GM12878 (cell line): Measurements from ENCODE around the gene SDR9C7. TPM values are rescaled to one million over a fixed set of nuclear protein-coding genes. Genes with fewer than 3 reads are reported as not detected.

Source experiments
- BRCA1 ChIP-seq: IDR thresholded peaks from 2 replicates; pipeline ENCODE4 v1.6.1; 2011; ENCODE audit warnings: low read depth, low read length, improper control_type of control experiment
- CEBPZ ChIP-seq: fragments of 150-350 bp; IDR thresholded peaks from 2 replicates; pipeline ENCODE4 v1.6.1; 2016; ENCODE audit warnings: low read depth, low read length
- CREM ChIP-seq: IDR thresholded peaks from 2 replicates; pipeline ENCODE4 v1.6.1; 2014; ENCODE audit warnings: antibody characterized with exemption, low read depth
- HCFC1 ChIP-seq: fragments of 150-350 bp; IDR thresholded peaks from 2 replicates; pipeline ENCODE4 v1.6.1; 2014; ENCODE audit warnings: low read length
- KAT2A ChIP-seq: conservative IDR thresholded peaks from 2 replicates; pipeline ENCODE4 v1.6.1; 2011; ENCODE audit warnings: low read depth, low read length; ENCODE audit not compliant: control insufficient read depth
- RB1 ChIP-seq: fragments of 450-650 bp; formaldehyde crosslinking; IDR thresholded peaks from 2 replicates; pipeline ENCODE4 v1.6.1; 2017; ENCODE audit warnings: mild to moderate bottlenecking, borderline replicate concordance
- TCF12 ChIP-seq: IDR thresholded peaks from 2 replicates; pipeline ENCODE4 v1.6.1; 2011; ENCODE audit warnings: low read depth, mild to moderate bottlenecking, low read length
- polyA plus RNA-seq, 11 experiments: library from polyadenylated mRNA; depleted of rRNA in 4 of 11; unstranded in 6 of 11; stranded (reverse) in 5 of 11; fragments of >200 nt; fragmentation: Nextera tagmentation in 4 of 11; fragmentation: Illumina TruSeq in 1 of 11; extraction: Ambion mirVana in 4 of 11; extraction: Trizol in 1 of 11; gene quantifications; 1 replicate in 1 of 11; 2 replicates in 10 of 11; pipeline versions ENCODE4 v1.2.1 to v1.2.3, GENCODE V29; 2011 to 2016; ENCODE audit warnings: inconsistent platforms in 2 of 11, missing spikeins in 2 of 11, low read depth in 1 of 11
- total RNA-seq, 4 experiments: library from RNA; depleted of rRNA in 3 of 4; stranded (reverse); fragments of >200 nt in 3 of 4; fragmentation: Illumina TruSeq in 1 of 4; extraction: Trizol in 1 of 4; gene quantifications; 2 replicates each; pipeline versions ENCODE4 v1.2.1 to v1.2.3, GENCODE V29; 2013 to 2021
- TF ChIP-seq, protein P1 (sequence below), 3 experiments: IDR thresholded peaks in 2 of 3; conservative IDR thresholded peaks in 1 of 3; 2 replicates each; pipeline ENCODE4 v1.5.1; 2011; ENCODE audit warnings: low read depth in 3 of 3, low read length in 3 of 3, mild to moderate bottlenecking in 3 of 3, control low read depth in 2 of 3, moderate library complexity in 2 of 3, inconsistent platforms in 1 of 3, mixed read lengths in 1 of 3; ENCODE audit not compliant: control insufficient read depth in 2 of 3, insufficient read depth in 1 of 3; ENCODE audit errors: extremely low read depth in 1 of 3
- TF ChIP-seq, protein P2 (sequence below): fragments of 450-650 bp; IDR thresholded peaks from 2 replicates; pipeline ENCODE4 v1.6.1; 2017; ENCODE audit warnings: low read depth, mild to moderate bottlenecking, moderate library complexity
- TF ChIP-seq, protein P3 (sequence below): IDR thresholded peaks from 2 replicates; pipeline ENCODE4 v1.6.1; 2011; ENCODE audit warnings: mild to moderate bottlenecking, low read depth, low read length, moderate library complexity; ENCODE audit not compliant: insufficient replicate concordance
- TF ChIP-seq, protein P4 (sequence below): fragments of 450-650 bp; IDR thresholded peaks from 2 replicates; pipeline ENCODE4 v1.6.1; 2016; ENCODE audit warnings: mild to moderate bottlenecking, moderate library complexity, borderline replicate concordance

Gene SDR9C7
- total and polyA plus RNA-seq, 10 of the 15 experiments (the other 5 are each of a cell fraction or from before 2014, with no cell fraction given) = 0.04 TPM; not detected in 9

DNA sequence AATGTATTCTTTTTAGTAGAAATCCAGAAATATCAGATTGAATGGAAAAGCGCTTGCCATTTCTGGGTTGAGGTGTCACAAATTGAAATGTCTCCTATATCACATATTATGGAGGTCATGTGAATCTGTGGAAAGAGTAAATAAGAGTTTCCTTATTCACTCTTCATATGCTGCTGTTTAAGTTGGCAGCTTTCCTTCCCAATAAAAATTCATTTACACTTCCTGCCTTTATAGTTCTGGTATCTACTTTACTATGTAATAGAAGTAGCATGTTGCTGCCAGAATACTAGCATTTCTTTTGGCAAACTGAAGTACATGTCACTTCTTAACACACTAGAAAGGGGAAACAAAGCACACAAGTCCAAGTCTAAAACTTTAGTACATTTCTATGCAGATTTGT is 60.8 kb downstream of the SDR9C7 start (continued):
- TF ChIP-seq RB1 = no peak
- TF ChIP-seq, protein P1, sequence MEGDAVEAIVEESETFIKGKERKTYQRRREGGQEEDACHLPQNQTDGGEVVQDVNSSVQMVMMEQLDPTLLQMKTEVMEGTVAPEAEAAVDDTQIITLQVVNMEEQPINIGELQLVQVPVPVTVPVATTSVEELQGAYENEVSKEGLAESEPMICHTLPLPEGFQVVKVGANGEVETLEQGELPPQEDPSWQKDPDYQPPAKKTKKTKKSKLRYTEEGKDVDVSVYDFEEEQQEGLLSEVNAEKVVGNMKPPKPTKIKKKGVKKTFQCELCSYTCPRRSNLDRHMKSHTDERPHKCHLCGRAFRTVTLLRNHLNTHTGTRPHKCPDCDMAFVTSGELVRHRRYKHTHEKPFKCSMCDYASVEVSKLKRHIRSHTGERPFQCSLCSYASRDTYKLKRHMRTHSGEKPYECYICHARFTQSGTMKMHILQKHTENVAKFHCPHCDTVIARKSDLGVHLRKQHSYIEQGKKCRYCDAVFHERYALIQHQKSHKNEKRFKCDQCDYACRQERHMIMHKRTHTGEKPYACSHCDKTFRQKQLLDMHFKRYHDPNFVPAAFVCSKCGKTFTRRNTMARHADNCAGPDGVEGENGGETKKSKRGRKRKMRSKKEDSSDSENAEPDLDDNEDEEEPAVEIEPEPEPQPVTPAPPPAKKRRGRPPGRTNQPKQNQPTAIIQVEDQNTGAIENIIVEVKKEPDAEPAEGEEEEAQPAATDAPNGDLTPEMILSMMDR (IDR thresholded peaks at IDR 0.05 in 2 of 3, conservative IDR thresholded peaks at IDR 0.05 in 1 of 3; ENCODE audit: control insufficient read depth in 2 of 3, extremely low read depth in 1 of 3, insufficient read depth in 1 of 3, low read depth in 3 of 3, low read length in 3 of 3) = no peak
- TF ChIP-seq HCFC1 = no peak
- TF ChIP-seq CEBPZ = no peak
- no peak for TF ChIP-seq TCF12
- no peak for TF ChIP-seq BRCA1
- TF ChIP-seq, protein P2, sequence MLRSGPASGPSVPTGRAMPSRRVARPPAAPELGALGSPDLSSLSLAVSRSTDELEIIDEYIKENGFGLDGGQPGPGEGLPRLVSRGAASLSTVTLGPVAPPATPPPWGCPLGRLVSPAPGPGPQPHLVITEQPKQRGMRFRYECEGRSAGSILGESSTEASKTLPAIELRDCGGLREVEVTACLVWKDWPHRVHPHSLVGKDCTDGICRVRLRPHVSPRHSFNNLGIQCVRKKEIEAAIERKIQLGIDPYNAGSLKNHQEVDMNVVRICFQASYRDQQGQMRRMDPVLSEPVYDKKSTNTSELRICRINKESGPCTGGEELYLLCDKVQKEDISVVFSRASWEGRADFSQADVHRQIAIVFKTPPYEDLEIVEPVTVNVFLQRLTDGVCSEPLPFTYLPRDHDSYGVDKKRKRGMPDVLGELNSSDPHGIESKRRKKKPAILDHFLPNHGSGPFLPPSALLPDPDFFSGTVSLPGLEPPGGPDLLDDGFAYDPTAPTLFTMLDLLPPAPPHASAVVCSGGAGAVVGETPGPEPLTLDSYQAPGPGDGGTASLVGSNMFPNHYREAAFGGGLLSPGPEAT = no peak
- TF ChIP-seq, protein P3, sequence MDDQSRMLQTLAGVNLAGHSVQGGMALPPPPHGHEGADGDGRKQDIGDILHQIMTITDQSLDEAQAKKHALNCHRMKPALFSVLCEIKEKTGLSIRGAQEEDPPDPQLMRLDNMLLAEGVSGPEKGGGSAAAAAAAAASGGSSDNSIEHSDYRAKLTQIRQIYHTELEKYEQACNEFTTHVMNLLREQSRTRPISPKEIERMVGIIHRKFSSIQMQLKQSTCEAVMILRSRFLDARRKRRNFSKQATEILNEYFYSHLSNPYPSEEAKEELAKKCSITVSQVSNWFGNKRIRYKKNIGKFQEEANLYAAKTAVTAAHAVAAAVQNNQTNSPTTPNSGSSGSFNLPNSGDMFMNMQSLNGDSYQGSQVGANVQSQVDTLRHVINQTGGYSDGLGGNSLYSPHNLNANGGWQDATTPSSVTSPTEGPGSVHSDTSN = no peak
- TF ChIP-seq KAT2A = no peak
- TF ChIP-seq, protein P4, sequence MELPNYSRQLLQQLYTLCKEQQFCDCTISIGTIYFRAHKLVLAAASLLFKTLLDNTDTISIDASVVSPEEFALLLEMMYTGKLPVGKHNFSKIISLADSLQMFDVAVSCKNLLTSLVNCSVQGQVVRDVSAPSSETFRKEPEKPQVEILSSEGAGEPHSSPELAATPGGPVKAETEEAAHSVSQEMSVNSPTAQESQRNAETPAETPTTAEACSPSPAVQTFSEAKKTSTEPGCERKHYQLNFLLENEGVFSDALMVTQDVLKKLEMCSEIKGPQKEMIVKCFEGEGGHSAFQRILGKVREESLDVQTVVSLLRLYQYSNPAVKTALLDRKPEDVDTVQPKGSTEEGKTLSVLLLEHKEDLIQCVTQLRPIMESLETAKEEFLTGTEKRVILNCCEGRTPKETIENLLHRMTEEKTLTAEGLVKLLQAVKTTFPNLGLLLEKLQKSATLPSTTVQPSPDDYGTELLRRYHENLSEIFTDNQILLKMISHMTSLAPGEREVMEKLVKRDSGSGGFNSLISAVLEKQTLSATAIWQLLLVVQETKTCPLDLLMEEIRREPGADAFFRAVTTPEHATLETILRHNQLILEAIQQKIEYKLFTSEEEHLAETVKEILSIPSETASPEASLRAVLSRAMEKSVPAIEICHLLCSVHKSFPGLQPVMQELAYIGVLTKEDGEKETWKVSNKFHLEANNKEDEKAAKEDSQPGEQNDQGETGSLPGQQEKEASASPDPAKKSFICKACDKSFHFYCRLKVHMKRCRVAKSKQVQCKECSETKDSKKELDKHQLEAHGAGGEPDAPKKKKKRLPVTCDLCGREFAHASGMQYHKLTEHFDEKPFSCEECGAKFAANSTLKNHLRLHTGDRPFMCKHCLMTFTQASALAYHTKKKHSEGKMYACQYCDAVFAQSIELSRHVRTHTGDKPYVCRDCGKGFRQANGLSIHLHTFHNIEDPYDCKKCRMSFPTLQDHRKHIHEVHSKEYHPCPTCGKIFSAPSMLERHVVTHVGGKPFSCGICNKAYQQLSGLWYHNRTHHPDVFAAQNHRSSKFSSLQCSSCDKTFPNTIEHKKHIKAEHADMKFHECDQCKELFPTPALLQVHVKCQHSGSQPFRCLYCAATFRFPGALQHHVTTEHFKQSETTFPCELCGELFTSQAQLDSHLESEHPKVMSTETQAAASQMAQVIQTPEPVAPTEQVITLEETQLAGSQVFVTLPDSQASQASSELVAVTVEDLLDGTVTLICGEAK = no peak
- TF ChIP-seq CREM = no peak
